Aorta (tissue), 5 donors: ENCODE data around the gene DGKQ. TPM values are rescaled to one million over a fixed set of nuclear protein-coding genes. Genes with fewer than 3 reads are reported as not detected.

Experiments
- ATAC-seq: fragments of 200-7000 bp; cut with Tn5 transposase; one replicate; pipeline ENCODE4 v1.9.1; 2022; ENCODE audit warnings: moderate library complexity; ENCODE audit not compliant: low FRiP score
- DNase-seq, 2 donors: peaks; one replicate each; pipeline ENCODE4 v3.0.0-alpha.2; 2020
- H3K27ac ChIP-seq, 2 donors: one replicate each; pipeline ENCODE4 v1.5.1; 2013; ENCODE audit warnings: low read length in 2 of 2, mild to moderate bottlenecking in 2 of 2, moderate library complexity in 2 of 2, control low read depth in 1 of 2, inconsistent platforms in 1 of 2, low read depth in 1 of 2
- H3K27me3 ChIP-seq, 2 donors: one replicate each; pipeline ENCODE4 v1.6.1; 2013; ENCODE audit warnings: control low read depth in 1 of 2, low read length in 1 of 2, mild to moderate bottlenecking in 1 of 2, moderate library complexity in 1 of 2; ENCODE audit not compliant: insufficient read depth in 2 of 2, control insufficient read depth in 1 of 2
- H3K36me3 ChIP-seq, 2 donors: one replicate each; pipeline ENCODE4 v1.6.1; 2013; ENCODE audit warnings: control low read depth in 1 of 2, low read length in 1 of 2, mild to moderate bottlenecking in 1 of 2; ENCODE audit not compliant: insufficient read depth in 2 of 2, control insufficient read depth in 1 of 2
- H3K4me1 ChIP-seq, 2 donors: one replicate each; pipeline ENCODE4 v1.6.1; 2013; ENCODE audit warnings: low read length in 2 of 2, control low read depth in 1 of 2, mild to moderate bottlenecking in 1 of 2, moderate library complexity in 1 of 2; ENCODE audit not compliant: insufficient read depth in 2 of 2, control insufficient read depth in 1 of 2
- H3K4me3 ChIP-seq, 2 donors: one replicate each; pipeline ENCODE4 v1.5.1; 2013; ENCODE audit warnings: low read length in 2 of 2, control low read depth in 1 of 2, mild to moderate bottlenecking in 1 of 2
- H3K9me3 ChIP-seq: one replicate; pipeline ENCODE4 v1.6.1; 2013; ENCODE audit warnings: mild to moderate bottlenecking, low read length; ENCODE audit not compliant: control insufficient read depth
- WGBS, 2 donors: extraction: QIAGEN DNeasy Blood & Tissue Kit; methylation state at CpG; one replicate each; pipeline ENCODE4 v1.1.7; 2013; 5-methylcytosine and 5-hydroxymethylcytosine counted together
- intact Hi-C, 2 donors: fragments of 100-400 bp; cut with DNase I; formaldehyde crosslinking; loops; one replicate each; pipeline versions ENCODE4 v1.14.2 to v1.15.0; 2022
- polyA plus RNA-seq, 2 donors: library from polyadenylated mRNA; stranded (reverse); fragments of 200-250 nt; gene quantifications; one replicate each; pipeline ENCODE4 v1.2.3, GENCODE V29; 2013
- total RNA-seq, 2 donors: library from RNA; stranded (reverse); fragmentation: NEBNext Ultra II Directional; extraction: Animal tissue kit (Norgen Biotek cat#: 25700); gene quantifications; one replicate each; pipeline ENCODE4 v1.2.1, GENCODE V29; 2021
- donor health status: healthy with polysubstance abuse.
- donor health status: Bipolar disorder and iron deficiency.
- donor health status: DM: no; HTN: no; CAD: no.
- donor health status: DM: no; HTN: no; CAD: no.
- donor health status: DM: yes; HTN: yes; CAD: no.

Gene DGKQ
- total and polyA plus RNA-seq, 4 donors, result 5.4 to 14.2 (median 12.3) TPM

DNA sequence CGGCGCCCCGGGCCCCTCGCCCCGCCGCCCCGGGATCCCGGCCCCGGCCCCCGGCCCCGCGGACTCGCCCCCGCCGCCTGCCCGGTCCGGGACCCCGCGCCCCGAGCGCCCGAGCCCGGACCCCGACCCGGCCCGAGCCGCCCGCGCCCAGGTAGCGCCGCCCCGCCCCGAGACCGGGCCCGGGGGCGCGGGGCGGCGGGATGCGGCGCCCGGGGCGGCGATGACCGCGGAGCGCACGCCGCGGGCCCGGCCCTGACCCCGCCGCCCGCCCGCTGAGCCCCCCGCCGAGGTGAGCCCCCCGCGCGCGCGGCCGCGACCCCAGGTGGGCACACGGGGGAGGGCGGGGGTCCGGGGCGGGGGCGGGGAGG lies 38.3 kb upstream of the DGKQ start:
- Histone ChIP-seq H3K9me3 (no peaks in the 10 kb centered on the region), H3K4me1 (no peaks in the 10 kb centered on the region), H3K27ac (no peak overlapping the region), H3K36me3 (no peaks in the 10 kb centered on the region), H3K4me3 (peak overlapping the region; percentile 56 to 88), H3K27me3 (no peaks in the 10 kb centered on the region)
- WGBS, 2 donors, result 0 to 1% methylated on average over 2 to 69 of the region's 69 CpGs
- DNase-seq (no peak), ATAC-seq (no peak)
- intact Hi-C loops, result loop anchor here in 1 of 2 donors (2.0 kb wide), 2 partner anchors 21 to 335 kb away; partner anchors contain the start of gene UVSSA

DNA sequence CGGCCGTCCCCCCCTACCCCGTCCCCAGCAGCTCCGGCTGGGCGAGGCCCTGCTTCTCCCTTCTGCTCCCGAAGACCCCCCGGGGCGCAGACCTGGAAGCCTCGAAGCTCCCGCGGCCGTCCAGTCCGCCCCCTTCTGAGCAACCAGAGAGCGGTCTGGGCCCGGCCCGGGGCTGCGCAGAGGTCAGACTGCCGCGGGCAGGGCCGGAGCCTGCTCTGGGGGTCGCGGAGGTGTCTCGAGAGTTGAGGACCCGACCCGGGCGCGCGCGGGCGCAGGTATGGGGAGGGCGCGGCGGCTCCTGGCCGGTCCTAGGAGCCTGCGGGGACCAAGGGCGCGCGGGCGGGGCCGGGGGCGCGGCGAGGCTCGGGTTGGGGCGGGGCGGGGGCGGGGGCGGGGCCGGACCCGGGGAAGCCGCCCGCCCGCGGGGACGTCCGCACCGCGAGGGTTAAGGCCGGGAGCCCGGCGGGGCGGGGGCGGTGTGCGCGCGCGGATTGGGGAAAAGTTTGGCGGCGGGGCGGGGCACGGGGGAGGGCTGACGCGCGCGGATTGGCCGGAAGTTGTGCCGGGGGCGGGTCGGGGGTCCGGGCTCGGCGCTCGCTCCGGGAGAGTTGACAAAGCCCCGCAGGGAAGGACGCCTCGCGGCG lies 37.8 kb upstream of the DGKQ start, which contains the start of gene FGFRL1:
FGFRL1 (plus strand) TSS at position 605 of the 644 bp plus-strand sequence. CDS start 860 bp downstream, outside the sequence.
- Histone ChIP-seq H3K9me3 (no peaks in the 10 kb centered on the region), H3K36me3 (no peaks in the 10 kb centered on the region), H3K4me1 (no peaks in the 10 kb centered on the region), H3K4me3 (peak within 1 kb of the TSS; percentile 56 to 88), H3K27ac (peak within 1 kb of the TSS in 1 of 2 donors; percentile 6), H3K27me3 (no peaks in the 10 kb centered on the region)
- peak; percentile 96 to 99 for DNase-seq
- ATAC-seq, result peak; percentile 75
- 1 to 2% methylated on average over 43 to 89 of the region's 89 CpGs for WGBS, 2 donors
- intact Hi-C loops, result loop anchor here in 1 of 2 donors (2.0 kb wide), 1 partner anchor 336 kb away; the partner anchor contains the start of gene UVSSA

DNA sequence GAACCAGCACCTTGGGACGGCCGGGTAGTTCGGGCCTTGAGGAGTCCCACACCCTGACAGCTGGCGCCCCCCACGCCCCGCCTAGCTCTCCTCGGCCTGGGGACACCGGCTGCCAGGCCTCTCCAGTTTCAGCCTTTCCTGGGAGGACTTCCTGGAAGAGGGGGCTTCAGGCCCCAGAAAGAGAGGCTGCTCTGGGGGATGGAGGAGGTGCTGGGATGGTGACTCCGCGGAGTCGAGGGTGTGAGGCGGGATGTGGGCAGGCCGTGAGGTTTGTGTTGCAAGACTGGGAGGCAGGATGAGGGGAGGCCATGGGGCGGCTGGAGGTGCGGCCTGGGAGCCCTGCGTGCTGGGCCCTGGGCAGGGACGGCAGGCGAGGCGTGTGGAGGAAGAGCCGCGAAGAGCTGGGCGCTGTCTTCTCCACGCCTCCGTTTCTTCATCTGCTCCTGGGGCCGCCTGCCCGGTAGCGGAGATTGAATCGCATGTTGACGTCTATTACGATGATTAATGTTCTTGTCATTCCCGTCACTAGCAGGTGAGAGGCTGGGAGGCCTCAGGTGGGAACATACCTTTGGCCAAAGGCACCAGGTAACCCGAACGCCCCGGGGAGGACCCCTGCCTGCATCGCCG lies 37.1 kb upstream of the DGKQ start:
- intact Hi-C loops, result loop anchor here in 1 of 2 donors (2.0 kb wide), 1 partner anchor 336 kb away; the partner anchor contains the start of gene UVSSA
- H3K4me3 ChIP-seq, result peak overlapping the region; percentile 49 to 56
- peak overlapping the region in 1 of 2 donors; percentile 6 for H3K27ac ChIP-seq
- H3K27me3 ChIP-seq, result no peaks in the 10 kb centered on the region
- WGBS, 2 donors, result 1 to 2% methylated on average over 34 to 36 of the region's 36 CpGs
- no peaks in the 10 kb centered on the region for H3K4me1 ChIP-seq
- no peaks in the 10 kb centered on the region for H3K9me3 ChIP-seq
- H3K36me3 ChIP-seq, result no peaks in the 10 kb centered on the region
- peak; percentile 87 to 92 for DNase-seq
- peak; percentile 58 for ATAC-seq

DNA sequence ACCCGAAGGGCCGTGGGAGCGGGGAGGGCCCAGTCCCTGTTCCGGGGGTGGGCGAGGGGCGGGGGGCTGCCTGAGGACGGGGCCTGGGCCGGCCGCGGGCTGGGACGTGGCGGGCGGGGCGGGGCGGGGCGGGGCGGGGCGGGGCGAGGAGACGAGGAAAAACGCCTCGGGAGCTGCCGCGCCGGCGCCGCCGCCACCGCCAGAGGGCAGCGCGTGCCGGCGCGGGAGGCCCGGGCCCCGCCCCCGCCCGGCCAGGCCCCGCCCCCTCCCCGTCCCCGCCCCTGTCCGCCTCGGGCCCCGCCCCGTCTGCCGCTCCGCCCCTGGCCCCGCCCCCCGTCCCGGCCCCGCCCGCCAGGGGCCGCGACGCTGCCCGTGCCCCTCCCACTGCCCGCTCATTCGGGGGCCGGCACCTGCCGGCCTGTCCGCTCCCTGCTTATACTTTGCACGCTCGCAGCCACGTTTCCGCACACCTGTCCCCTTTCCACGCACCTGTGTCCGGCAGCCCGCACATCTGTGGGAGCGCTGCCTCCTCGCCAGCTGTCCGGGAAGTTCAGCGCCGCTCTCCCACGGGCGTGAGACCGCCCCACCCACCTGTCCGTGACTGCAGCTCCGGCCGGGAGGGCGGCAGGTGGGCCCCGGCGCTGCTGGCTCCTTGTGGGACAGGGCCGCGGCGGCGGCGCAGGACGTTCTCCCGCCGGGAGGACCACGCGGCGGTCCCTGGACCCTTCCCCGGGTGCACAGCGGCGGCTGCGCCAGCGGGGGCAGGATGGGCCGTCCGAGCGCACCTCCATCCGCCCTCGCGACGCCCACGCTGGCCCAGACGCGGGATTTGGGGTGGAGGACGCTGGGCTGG lies 36.4 kb upstream of the DGKQ start:
- ATAC-seq (peak; percentile 85), DNase-seq (peak; percentile 78 to 92)
- intact Hi-C loops, result loop anchor here (2.0 to 5.0 kb wide), 3 partner anchors 63 to 337 kb away; partner anchors contain the start of gene UVSSA (in 1 of the 2)
- 1% methylated on average over 29 to 109 of the region's 109 CpGs for WGBS, 2 donors
- H3K27ac ChIP-seq, result peak overlapping the region in 1 of 2 donors; percentile 6
- H3K4me3 ChIP-seq, result peak overlapping the region; percentile 44 to 90
- no peaks in the 10 kb centered on the region for H3K9me3 ChIP-seq
- no peaks in the 10 kb centered on the region for H3K4me1 ChIP-seq
- no peaks in the 10 kb centered on the region for H3K27me3 ChIP-seq
- H3K36me3 ChIP-seq, result no peaks in the 10 kb centered on the region

DNA sequence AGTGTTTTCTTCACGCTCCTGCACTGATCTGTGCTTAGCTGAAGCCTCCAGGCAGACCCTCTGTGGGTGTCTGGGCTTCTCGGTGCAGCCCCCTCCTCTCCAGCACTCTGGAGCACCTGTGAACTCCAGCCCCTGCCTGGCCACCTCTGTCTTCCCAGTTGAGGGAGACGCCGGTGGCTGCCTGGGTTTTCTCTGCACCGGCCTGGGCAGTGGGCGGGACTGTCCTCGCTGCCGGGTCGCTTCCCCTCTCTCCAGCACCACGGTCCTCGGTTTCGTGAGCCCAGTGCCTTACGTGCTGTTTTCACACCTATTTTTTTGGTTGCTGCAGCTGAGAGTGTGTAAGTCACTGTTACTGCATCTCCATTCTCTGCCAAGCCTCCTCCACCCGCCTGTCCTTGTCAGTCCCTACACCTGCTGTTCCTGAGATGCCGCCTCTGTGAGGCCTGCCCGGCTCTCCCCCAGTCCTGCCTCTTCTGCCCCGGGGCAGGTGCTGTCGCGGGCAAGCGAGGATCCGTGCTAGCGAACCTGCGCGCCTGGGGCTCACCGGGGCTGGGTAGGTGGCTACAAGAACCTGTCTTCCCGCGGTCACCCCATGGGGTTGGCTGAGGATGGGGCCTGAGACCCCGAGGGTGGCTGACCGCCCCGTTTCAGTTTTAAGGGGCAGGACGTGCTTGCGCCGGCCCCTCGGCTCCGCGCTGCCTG lies 35.6 kb upstream of the DGKQ start:
- H3K27ac ChIP-seq, result no peak overlapping the region
- H3K9me3 ChIP-seq, result no peaks in the 10 kb centered on the region
- intact Hi-C loops, result loop anchor here (5.0 kb wide), 2 partner anchors 63 to 73 kb away; no protein-coding TSS in a partner anchor
- no peaks in the 10 kb centered on the region for H3K4me1 ChIP-seq
- H3K27me3 ChIP-seq, result no peaks in the 10 kb centered on the region
- DNase-seq, result peak in 1 of 2 donors; percentile 74
- 3% methylated on average over 27 to 36 of the region's 36 CpGs for WGBS, 2 donors
- no peaks in the 10 kb centered on the region for H3K36me3 ChIP-seq
- no peak for ATAC-seq
- peak overlapping the region; percentile 44 to 90 for H3K4me3 ChIP-seq

DNA sequence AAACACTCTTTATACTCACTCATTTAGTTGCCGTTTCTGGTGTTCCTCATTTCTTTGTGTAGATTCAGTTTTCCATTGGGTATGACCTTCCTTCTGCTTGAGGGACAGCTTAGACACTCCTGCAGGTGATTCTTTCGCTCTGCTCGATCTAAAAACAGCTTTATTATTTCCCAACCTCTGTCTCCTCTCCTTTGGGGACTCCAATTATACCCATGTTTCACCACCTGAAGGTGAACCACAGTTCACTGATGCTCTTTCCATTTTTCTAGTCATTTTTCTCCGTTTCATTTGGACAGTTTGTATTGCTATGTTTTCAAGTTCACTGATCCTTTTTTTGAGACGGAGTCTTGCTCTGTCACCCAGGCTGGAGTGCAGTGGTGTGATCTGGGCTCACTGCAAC lies 33.5 kb upstream of the DGKQ start:
- no peaks in the 10 kb centered on the region for H3K36me3 ChIP-seq
- H3K27ac ChIP-seq, result no peak overlapping the region
- no peaks in the 10 kb centered on the region for H3K9me3 ChIP-seq
- 85 to 91% methylated on average over 5 of the region's 5 CpGs for WGBS, 2 donors
- DNase-seq (no peak), ATAC-seq (no peak)
- H3K4me1 ChIP-seq, result no peaks in the 10 kb centered on the region
- intact Hi-C loops, result loop anchor here (5.0 kb wide), 2 partner anchors 65 to 75 kb away; no protein-coding TSS in a partner anchor
- no peaks in the 10 kb centered on the region for H3K27me3 ChIP-seq
- no peak overlapping the region for H3K4me3 ChIP-seq

DNA sequence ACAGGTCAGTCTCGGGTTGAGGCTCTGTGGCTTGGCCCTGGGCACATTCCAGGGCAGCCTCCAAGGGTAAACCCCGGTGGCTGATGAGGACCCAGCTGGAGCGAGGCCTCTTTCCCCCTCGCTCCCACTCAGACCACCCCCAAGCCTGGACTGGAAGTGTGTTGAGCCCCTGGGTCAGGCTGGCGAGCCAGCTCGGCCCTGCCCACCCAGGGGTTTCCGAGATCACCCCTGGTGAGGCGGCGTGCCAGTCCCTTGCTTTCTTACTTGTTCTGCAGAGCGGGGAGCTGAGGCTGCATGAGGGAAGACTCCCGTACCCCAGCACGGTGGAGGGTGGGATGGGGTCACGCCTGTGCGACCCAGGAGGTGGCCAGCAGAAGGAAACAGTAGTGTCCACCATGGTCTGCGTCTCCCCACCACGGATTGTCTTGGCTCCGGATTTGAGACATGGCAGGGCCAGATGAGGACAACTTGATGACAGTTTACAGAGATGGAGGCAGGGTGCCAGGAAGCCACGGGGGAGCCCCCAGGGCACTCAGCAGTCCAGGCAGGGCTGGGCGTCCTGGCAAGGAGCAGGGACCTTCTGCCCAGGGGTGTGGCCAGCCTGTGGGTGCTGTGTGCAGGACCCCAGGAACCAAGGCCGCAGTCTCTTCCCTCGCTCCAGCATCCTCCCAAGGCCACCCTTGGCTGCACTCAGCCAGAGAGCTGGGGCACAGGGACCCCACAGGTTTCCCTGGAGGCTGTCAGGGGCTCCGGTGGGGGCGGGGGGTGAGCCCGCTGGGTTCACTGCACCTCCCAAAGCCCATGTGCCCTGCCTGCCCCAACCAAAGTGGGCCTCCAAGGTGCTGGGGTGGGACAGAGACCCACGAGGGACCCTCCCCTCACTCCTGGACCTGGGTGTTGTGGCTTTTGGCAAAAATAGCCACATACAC lies 31.5 kb upstream of the DGKQ start:
- H3K27me3 ChIP-seq, result no peaks in the 10 kb centered on the region
- no peak overlapping the region for H3K4me3 ChIP-seq
- H3K4me1 ChIP-seq, result no peaks in the 10 kb centered on the region
- no peak overlapping the region for H3K27ac ChIP-seq
- H3K36me3 ChIP-seq, result no peaks in the 10 kb centered on the region
- ATAC-seq, result no peak
- 72 to 74% methylated on average over 25 of the region's 25 CpGs for WGBS, 2 donors
- DNase-seq, result no peak
- H3K9me3 ChIP-seq, result no peaks in the 10 kb centered on the region
- intact Hi-C loops, result loop anchor here (5.0 kb wide), 2 partner anchors 67 to 77 kb away; no protein-coding TSS in a partner anchor
